Fibroblast of skin of back (primary cell): ENCODE results near the gene CFTR.

Source experiments
- DNase-seq: peaks from one replicate; pipeline ENCODE4 v3.0.0-alpha.2; 2013

The CFTR gene

DNA sequence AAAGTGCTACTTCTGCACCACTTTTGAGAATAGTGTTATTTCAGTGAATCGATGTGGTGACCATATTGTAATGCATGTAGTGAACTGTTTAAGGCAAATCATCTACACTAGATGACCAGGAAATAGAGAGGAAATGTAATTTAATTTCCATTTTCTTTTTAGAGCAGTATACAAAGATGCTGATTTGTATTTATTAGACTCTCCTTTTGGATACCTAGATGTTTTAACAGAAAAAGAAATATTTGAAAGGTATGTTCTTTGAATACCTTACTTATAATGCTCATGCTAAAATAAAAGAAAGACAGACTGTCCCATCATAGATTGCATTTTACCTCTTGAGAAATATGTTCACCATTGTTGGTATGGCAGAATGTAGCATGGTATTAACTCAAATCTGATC is 110.4 kb downstream of the CFTR start:
- DNase-seq, result no peak

DNA sequence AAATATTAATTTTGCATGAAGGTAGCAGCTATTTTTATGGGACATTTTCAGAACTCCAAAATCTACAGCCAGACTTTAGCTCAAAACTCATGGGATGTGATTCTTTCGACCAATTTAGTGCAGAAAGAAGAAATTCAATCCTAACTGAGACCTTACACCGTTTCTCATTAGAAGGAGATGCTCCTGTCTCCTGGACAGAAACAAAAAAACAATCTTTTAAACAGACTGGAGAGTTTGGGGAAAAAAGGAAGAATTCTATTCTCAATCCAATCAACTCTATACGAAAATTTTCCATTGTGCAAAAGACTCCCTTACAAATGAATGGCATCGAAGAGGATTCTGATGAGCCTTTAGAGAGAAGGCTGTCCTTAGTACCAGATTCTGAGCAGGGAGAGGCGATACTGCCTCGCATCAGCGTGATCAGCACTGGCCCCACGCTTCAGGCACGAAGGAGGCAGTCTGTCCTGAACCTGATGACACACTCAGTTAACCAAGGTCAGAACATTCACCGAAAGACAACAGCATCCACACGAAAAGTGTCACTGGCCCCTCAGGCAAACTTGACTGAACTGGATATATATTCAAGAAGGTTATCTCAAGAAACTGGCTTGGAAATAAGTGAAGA is 112.3 kb downstream of the CFTR start:
- DNase-seq, result no peak

GRCh38 chr7:117596134-117596533 is 116.3 kb downstream of the CFTR start:
- no peak for DNase-seq

- no peak for DNase-seq
Observed at GRCh38 chr7:117597755-117598154, 117.9 kb downstream of the CFTR start.

DNA sequence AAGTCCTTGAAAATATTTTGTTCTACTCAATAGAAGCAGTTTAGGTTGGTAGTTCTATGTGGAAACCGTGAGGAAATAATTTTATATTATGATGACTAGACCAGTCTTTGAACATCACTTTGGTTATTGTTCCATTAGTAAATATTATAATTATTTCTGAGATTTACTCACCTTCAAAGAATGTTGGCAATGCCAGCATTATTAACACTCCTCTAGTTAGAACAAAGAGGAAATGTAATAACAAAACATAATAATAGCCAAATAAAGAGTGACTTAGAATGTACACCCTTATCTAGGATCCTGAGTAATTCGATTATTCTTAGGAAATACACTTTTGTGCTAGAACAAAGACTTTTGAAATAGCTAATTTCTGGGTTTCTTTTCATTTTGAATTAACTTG is 121.1 kb downstream of the CFTR start:
- DNase-seq, result no peak

DNA sequence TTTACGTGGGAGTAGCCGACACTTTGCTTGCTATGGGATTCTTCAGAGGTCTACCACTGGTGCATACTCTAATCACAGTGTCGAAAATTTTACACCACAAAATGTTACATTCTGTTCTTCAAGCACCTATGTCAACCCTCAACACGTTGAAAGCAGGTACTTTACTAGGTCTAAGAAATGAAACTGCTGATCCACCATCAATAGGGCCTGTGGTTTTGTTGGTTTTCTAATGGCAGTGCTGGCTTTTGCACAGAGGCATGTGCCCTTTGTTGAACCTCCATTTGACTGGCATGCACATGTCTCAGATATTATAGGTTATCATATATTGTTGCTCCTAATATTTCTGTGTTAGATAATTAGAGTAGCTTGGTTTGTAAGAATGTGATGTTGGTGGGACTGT is 123.8 kb downstream of the CFTR start:
- no peak for DNase-seq

DNA sequence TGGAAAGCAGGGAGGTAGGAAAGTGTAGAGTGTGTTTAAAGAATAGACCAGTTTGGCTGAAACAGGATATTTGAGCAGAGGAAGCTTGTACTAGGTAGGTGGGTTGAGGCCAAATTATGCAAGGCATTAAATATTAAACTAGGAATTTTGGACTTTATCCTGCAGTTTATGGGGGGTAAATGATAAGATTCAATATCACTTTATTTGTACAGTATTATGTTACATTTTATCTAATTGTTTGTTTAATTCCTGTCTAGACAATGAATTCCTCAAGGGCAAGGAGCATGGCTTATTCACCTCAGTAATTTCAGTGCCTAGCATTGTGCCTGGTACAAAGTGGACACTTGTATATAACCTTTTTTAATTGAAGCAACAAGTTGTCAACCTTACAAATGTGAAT is 125.9 kb downstream of the CFTR start:
- DNase-seq, result no peak

GRCh38 chr7:117606132-117606531 is 126.3 kb downstream of the CFTR start:
- no peak for DNase-seq

DNA sequence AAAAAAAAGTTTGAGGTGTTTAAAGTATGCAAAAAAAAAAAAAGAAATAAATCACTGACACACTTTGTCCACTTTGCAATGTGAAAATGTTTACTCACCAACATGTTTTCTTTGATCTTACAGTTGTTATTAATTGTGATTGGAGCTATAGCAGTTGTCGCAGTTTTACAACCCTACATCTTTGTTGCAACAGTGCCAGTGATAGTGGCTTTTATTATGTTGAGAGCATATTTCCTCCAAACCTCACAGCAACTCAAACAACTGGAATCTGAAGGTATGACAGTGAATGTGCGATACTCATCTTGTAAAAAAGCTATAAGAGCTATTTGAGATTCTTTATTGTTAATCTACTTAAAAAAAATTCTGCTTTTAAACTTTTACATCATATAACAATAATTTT is 130.6 kb downstream of the CFTR start:
- no peak for DNase-seq

DNA sequence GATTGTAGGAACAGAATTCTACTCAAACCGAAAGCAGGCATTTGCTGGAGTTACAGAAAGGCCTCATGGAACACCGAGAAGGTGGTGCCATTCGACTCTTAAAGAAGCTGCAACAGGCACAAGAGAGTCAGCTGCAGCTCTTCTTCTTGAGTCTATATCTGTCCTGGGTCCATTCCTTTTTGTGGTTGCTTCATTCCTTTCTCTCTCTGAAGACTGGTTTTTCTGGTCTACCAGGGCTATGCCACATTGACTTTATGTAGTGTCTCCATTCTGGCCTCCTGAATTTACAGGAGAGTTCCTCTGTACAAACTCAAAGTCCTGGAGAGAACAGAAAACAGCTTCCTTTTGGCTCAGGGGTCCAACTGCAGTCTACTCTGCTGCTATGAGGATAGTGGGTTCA is 132.8 kb downstream of the CFTR start:
- no peak for DNase-seq

- no peak for DNase-seq
Observed at GRCh38 chr7:117616694-117617093, 136.9 kb downstream of the CFTR start.

GRCh38 chr7:117619681-117620080 is 139.9 kb downstream of the CFTR start:
- no peak for DNase-seq

DNA sequence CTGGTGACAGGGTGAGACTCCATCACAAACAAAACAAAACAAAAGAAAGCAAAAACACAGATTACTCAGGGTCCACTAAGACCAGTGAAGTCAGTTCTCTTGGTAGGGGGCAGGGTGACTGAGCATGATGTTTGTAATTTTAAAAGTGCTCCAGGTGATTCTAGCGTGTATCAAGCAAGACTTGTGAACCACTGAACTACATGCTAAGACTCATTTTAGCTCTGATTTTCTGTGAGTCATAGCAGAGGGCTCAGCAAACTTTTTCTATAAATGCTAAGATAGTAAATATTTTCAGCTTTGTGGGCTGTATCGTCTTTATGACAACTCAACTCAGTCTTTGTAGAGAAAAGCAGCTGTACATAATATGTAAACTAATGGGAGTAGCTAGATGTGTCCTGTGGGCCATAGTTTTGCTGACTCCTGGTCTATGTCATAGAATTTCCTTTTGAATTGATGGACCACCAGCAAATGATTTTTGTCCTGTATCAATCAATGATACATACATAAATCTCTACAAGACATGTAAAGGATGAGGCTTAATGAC is 141.3 kb downstream of the CFTR start:
- DNase-seq, result no peak

- DNase-seq, result no peak
Observed at GRCh38 chr7:117623606-117624005, 143.8 kb downstream of the CFTR start.

DNA sequence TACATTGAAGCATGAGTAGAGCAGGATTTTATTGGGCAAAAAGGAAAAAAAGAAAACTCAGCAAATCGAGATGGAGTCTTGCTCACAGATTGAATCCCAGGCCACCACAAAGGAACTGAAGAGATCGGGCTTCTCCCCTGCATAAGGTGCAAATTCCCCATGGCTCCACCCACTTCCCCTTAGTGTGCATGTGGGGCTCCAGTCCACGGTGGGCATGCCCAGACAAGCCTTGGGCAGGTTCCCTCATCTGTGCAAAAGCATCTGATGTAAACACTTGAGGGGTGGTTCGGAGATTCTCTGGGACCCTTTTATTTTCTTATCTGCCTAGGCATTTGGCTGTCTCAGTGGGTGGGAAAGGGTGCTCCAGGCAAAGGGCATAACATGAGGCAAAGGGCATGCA is 150.7 kb downstream of the CFTR start:
- DNase-seq, result no peak

DNA sequence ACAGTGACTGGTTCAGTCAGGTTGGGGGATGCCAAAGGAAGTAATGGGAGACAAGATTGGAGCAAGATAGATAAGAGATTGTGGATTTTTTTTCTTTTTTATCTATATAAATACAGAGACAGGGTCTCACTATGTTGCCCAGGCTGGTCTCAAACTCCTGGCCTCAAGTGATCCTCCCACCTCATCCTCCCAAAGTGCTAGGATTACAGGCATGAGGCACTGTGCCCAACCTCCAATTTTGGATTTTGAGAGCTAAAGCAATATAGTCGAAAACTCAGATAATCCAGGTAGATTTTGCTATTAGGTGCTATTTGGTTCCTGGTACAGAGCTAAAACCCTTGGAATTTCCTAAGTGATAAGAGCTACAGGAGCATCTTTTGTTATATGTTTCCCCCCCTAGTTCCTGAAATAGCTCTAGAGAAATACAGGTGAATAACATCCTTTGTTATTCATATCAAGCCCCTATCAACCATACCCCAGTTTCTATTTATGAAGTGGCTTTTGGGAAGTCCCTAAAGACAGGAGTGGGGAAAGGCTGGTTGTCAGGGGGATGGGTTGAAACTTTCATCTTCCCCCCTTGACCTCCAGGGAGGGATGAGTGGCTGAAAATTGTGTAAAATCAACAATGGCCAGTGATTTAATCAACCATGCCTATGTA is 151.2 kb downstream of the CFTR start:
- no peak for DNase-seq

- no peak for DNase-seq
Observed at GRCh38 chr7:117631652-117632051, 151.8 kb downstream of the CFTR start.

GRCh38 chr7:117637937-117638336 is 158.1 kb downstream of the CFTR start:
- no peak for DNase-seq

DNA sequence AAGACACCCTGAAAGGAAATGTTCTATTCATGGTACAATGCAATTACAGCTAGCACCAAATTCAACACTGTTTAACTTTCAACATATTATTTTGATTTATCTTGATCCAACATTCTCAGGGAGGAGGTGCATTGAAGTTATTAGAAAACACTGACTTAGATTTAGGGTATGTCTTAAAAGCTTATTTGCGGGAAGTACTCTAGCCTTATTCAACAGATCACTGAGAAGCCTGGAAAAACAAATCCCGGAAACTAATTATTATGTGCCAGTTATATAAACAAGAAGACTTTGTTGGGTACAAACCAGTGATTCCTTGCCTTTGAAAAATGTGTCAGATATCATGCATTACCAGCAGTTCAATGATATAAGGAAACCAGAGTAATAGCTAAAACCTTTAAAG is 160.1 kb downstream of the CFTR start:
- DNase-seq, result no peak

DNA sequence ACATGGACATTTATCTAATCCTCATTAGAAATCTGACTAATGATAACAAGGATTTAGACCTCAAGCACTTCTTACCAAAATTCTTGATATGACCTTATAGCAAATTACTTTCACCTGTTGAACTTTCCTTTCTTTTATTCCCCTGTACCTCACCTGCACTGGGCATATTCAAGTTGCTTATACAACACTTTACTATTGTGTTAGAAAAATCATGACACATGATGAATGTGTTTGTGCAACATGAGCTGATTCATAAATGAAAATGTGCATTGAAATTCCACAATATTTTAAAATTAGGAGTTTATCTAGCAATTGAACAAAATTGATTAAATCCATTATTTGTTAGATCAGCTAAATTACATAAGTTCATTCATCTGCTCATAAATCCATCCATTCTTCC is 160.6 kb downstream of the CFTR start:
- DNase-seq, result no peak

- DNase-seq, result peak; percentile 56
Observed at GRCh38 chr7:117645481-117646165, 165.8 kb downstream of the CFTR start.

DNA sequence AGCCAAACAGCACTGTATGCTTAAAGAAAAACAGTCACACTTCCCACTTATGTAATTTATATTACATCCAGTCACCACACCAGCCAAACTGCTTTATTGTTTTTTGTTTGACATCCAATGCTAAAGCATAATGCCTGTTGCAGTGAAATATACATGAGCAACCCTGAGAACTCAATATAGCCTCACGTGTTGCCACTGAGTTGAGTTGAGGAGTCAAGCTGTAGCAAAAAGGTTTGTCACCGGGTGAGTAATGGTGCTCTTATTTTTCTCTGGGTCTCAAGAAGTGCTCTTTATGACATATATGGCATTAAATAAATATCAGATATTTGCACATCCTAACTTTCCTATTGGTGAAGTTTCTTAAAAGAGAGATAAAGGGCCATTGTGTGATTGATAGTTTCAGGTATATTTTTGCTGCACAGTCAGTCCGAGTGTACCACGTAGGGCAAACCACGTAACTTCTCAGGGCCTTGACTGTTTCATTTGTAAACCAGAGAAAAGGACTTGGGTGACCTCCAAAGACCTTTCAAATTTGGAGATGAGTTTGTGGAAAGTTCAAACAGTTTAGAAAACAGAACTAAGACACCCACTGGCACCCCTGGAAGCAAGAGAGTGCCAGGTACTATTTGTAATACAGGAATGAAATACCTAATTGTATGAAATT is 168.5 kb downstream of the CFTR start:
- DNase-seq, result no peak

DNA sequence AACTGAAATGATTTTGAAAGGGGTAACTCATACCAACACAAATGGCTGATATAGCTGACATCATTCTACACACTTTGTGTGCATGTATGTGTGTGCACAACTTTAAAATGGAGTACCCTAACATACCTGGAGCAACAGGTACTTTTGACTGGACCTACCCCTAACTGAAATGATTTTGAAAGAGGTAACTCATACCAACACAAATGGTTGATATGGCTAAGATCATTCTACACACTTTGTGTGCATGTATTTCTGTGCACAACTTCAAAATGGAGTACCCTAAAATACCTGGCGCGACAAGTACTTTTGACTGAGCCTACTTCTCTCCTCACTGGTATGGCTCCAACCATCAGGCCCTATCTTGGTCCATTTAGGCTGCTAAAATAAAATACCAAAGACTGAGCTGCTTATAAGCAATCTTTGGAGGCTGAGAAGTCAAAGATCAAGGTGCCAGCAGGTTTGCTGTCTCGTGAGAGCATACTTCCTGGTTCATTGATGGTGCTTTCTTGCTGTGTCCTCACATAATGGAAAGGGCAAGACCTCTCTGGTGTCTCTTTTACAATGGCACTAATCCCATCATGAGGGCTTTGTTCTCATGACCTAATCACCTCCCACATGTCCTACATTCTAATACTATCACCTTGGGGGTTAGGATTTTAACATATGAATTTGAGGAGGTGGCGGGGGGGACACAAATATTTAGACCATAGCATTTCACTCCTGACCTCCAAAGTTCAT is 173.3 kb downstream of the CFTR start:
- DNase-seq, result no peak
